Tibial artery (tissue), 4 donors: ENCODE results near the gene POLR3GL.
"Not testable (repeated sequence)": the region's sequence is repeated elsewhere in the genome, so short reads cannot be mapped to it uniquely, and the experiment has no call there.

Experiments
- DNase-seq, 2 donors: peaks; one replicate each; pipeline ENCODE4 v3.0.0-alpha.2; 2019
- H3K27ac ChIP-seq, 2 donors: fragments of 200-600 bp; sonication (generic) in 1 of 2; 1 replicate in 1 of 2; 2 replicates in 1 of 2; pipeline ENCODE4 v1.5.1; 2018 to 2019; ENCODE audit warnings: mild to moderate bottlenecking in 1 of 2
- H3K27me3 ChIP-seq, 2 donors: fragments of 200-600 bp; sonication (generic) in 1 of 2; one replicate each; pipeline versions ENCODE4 v1.5.1 to v1.6.0; 2016 to 2019
- H3K36me3 ChIP-seq, 3 donors: fragments of 200-600 bp; sonication (generic) in 2 of 3; one replicate each; pipeline ENCODE4 v1.5.1; 2016 to 2019; ENCODE audit warnings: mild to moderate bottlenecking in 2 of 3
- H3K4me1 ChIP-seq, 4 donors: fragments of 200-600 bp; sonication (generic) in 2 of 4; 1 replicate in 3 of 4; 2 replicates in 1 of 4; pipeline ENCODE4 v1.5.1; 2016 to 2019
- H3K4me3 ChIP-seq, 2 donors: fragments of 200-600 bp; sonication (generic) in 1 of 2; 1 replicate in 1 of 2; 2 replicates in 1 of 2; pipeline ENCODE4 v1.5.1; 2018 to 2019; ENCODE audit warnings: mild to moderate bottlenecking in 2 of 2
- H3K9me3 ChIP-seq, 3 donors: fragments of 200-600 bp; sonication (generic) in 1 of 3; one replicate each; pipeline ENCODE4 v1.5.1; 2016 to 2019
- CTCF ChIP-seq, 2 experiments: fragments of 200-600 bp in 1 of 2; fragments of 450-650 bp in 1 of 2; IDR thresholded peaks; one replicate each; pipeline ENCODE4 v1.5.1; 2017 to 2019; ENCODE audit warnings: antibody characterized with exemption in 2 of 2, mild to moderate bottlenecking in 1 of 2, moderate library complexity in 1 of 2
- intact Hi-C: fragments of 100-400 bp; cut with DNase I; formaldehyde crosslinking; loops from one replicate; pipeline ENCODE4 v1.15.0; 2023; ENCODE audit warnings: low total_unique reads

The POLR3GL gene

DNA sequence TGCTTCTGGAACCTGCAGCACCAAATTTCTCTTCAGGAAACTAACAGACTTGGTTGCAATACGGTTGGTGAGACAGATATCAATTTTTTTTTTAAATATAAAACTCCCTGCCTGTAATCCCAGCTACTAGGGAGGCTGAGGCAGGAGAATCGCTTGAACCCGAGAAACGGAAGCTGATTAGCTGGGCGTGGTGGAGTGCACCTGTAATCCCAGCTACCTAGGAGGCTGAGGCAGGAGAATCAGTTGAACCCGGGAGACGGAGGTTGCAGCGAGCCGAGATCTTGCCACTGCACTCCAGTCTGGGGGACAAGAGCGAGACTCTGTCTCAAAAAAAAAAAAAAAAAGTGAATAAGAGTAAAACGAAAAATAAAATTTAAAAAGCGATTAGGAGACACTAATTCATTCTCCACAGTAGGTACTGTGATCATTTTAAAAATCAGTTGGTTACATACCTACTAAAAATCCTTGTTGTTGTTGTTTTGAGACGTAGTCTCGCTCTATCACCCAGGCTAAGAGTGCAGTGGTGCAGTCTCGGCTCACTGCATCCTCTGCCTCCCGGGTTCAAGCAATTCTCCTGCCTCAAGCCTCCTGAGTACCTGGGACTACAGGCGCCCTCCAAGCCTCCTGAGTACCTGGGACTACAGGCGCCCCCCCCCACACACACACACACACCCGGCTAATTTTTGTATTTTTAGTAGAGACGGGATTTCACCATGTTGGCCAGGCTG is 36.4 kb upstream of the POLR3GL start:
- peaks cover 0 to 31% (median 14%) of the 10 kb centered on the region in 3 donors for H3K36me3 ChIP-seq
- intact Hi-C loops: no loop called here

DNA sequence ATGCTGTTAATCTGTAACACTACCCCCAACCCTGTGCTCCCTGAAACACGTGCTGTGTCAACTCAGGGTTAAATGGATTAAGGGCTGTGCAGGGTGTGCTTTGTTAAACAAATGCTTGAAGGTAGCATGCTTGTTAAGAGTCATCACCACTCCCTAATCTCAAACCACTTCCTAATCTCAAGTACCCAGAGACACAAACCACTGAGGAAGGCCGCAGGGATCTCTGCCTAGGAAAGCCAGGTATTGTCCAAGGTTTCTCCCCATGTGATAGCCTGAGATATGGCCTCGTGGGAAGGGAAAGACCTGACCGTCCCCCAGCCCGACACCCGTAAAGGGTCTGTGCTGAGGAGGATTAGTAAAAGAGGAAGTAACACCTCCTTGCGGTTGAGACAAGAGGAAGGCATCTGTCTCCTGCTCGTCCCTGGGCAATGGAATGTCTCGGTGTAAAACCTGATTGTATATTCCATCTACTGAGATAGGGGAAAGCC is 31.9 kb upstream of the POLR3GL start:
- H3K27ac ChIP-seq, H3K4me3 ChIP-seq, H3K9me3 ChIP-seq, H3K27me3 ChIP-seq, intact Hi-C loops, DNase-seq, H3K4me1 ChIP-seq: not testable (repeated sequence)
- H3K36me3 ChIP-seq: peaks cover 38 to 60% (median 46%) of the 10 kb centered on the region in 3 donors

More for the DNA sequence above, 36.4 kb upstream of the POLR3GL start:
- Histone ChIP-seq H3K27me3 (no peaks in the 10 kb centered on the region), H3K4me3 (peak overlapping the region; percentile 64 to 75), H3K27ac (peak overlapping the region; percentile 95), H3K9me3 (no peaks in the 10 kb centered on the region), H3K4me1 (peaks cover 0 to 19% (median 10%) of the 10 kb centered on the region in 4 donors)
- DNase-seq: no peak
- no peak for TF ChIP-seq CTCF (IDR thresholded peaks at IDR 0.05)

GRCh38 chr1:145935708-145936107 is 28.8 kb upstream of the POLR3GL start:
- H3K36me3 ChIP-seq: peaks cover 41 to 65% (median 48%) of the 10 kb centered on the region in 3 donors
- no peak for TF ChIP-seq CTCF (IDR thresholded peaks at IDR 0.05)
- no peak overlapping the region for H3K27ac ChIP-seq
- DNase-seq: no peak
- H3K4me3 ChIP-seq: no peak overlapping the region
- intact Hi-C loops: no loop called here
- no peaks in the 10 kb centered on the region for H3K4me1 ChIP-seq
- no peaks in the 10 kb centered on the region for H3K9me3 ChIP-seq
- no peaks in the 10 kb centered on the region for H3K27me3 ChIP-seq

DNA sequence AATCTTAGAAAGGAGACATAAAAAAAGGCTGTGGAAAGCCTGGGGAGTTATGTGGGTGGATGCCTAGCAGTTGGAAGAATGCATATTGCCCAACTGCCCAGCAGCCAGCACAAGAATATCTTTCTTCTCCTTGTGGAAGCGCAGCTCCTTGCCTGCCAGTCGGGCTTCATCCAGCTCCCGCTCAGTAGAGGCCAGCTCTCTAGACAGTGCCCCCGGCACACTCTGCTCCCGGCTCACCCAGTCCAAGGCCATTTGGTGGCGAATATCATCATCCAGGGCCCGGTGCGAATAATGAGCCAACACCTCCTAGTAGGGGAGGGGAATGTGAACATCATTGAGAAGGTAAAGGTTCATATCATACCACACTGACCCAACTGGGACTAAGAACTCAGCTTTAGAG is 28.2 kb upstream of the POLR3GL start:
- TF ChIP-seq CTCF (IDR thresholded peaks at IDR 0.05): no peak

GRCh38 chr1:145937436-145937835 is 27.1 kb upstream of the POLR3GL start:
- Histone ChIP-seq H3K4me3 (no peak overlapping the region), H3K9me3 (no peaks in the 10 kb centered on the region), H3K36me3 (peaks cover 51 to 66% (median 54%) of the 10 kb centered on the region in 3 donors)

More for the DNA sequence above, 28.2 kb upstream of the POLR3GL start:
- H3K4me3 ChIP-seq: no peak overlapping the region
- H3K4me1 ChIP-seq: no peaks in the 10 kb centered on the region
- intact Hi-C loops: no loop called here
- H3K36me3 ChIP-seq: peaks cover 43 to 66% (median 48%) of the 10 kb centered on the region in 3 donors
- DNase-seq: no peak
- H3K27me3 ChIP-seq: no peaks in the 10 kb centered on the region
- H3K27ac ChIP-seq: no peak overlapping the region
- H3K9me3 ChIP-seq: no peaks in the 10 kb centered on the region

More at GRCh38 chr1:145937436-145937835, 27.1 kb upstream of the POLR3GL start:
- DNase-seq: no peak
- intact Hi-C loops: no loop called here
- TF ChIP-seq CTCF (IDR thresholded peaks at IDR 0.05): no peak
- no peaks in the 10 kb centered on the region for H3K4me1 ChIP-seq
- no peak overlapping the region for H3K27ac ChIP-seq
- no peaks in the 10 kb centered on the region for H3K27me3 ChIP-seq
